Stimulated activated CD8-positive, alpha-beta memory T cell treated with anti-CD3 and anti-CD28 coated beads, Interleukin-7, amount 100 ng/mL, for 1 hour (primary cell): Measurements from ENCODE around the gene DOK3.

Source experiments
- DNase-seq, 2 donors: peaks; one replicate each; pipeline ENCODE4 v3.0.0-alpha.2; 2020; ENCODE audit warnings: low read depth in 2 of 2

DOK3 gene

GRCh38 chr5:177468685-177469628, 40.7 kb downstream of the DOK3 start:
- no peak for DNase-seq

- no peak for DNase-seq
Observed at GRCh38 chr5:177468329-177468684, 41.3 kb downstream of the DOK3 start.

GRCh38 chr5:177467436-177467835, 42.2 kb downstream of the DOK3 start:
- DNase-seq = no peak

- no peak for DNase-seq
Observed at GRCh38 chr5:177466861-177467260, 42.8 kb downstream of the DOK3 start.

GRCh38 chr5:177465044-177465443, 44.6 kb downstream of the DOK3 start:
- DNase-seq = no peak

GRCh38 chr5:177462021-177462670, 47.5 kb downstream of the DOK3 start:
- DNase-seq = no peak

GRCh38 chr5:177459819-177460628, 49.6 kb downstream of the DOK3 start:
- no peak for DNase-seq

- DNase-seq = no peak
Observed at GRCh38 chr5:177459357-177459756, 50.3 kb downstream of the DOK3 start.

- DNase-seq = no peak
Observed at GRCh38 chr5:177458912-177459350, 50.7 kb downstream of the DOK3 start.

GRCh38 chr5:177457852-177458681, 51.6 kb downstream of the DOK3 start:
- no peak for DNase-seq

GRCh38 chr5:177456976-177457851, 52.4 kb downstream of the DOK3 start:
- DNase-seq = no peak

GRCh38 chr5:177456591-177456964, 53.0 kb downstream of the DOK3 start:
- DNase-seq = no peak

GRCh38 chr5:177455661-177456590, 53.7 kb downstream of the DOK3 start:
- peak; percentile 93 to 97 for DNase-seq

GRCh38 chr5:177455036-177455660, 54.5 kb downstream of the DOK3 start:
- peak; percentile 83 to 85 for DNase-seq

GRCh38 chr5:177454397-177455035, 55.1 kb downstream of the DOK3 start:
- peak; percentile 91 to 93 for DNase-seq

GRCh38 chr5:177453852-177454396, 55.7 kb downstream of the DOK3 start:
- no peak for DNase-seq

GRCh38 chr5:177452688-177453638, 56.7 kb downstream of the DOK3 start:
- DNase-seq = no peak
